Uterus (tissue), 4 donors: ENCODE measurements around the gene CPLANE2. TPM values are rescaled to one million over a fixed set of nuclear protein-coding genes. Genes with fewer than 3 reads are reported as not detected.

Source experiments
- DNase-seq, 2 donors: peaks; one replicate each; pipeline ENCODE4 v3.0.0-alpha.2; 2019 to 2020
- H3K27ac ChIP-seq, 2 donors: fragments of 200-600 bp; sonication (generic); 1 replicate in 1 of 2; 2 replicates in 1 of 2; pipeline ENCODE4 v1.5.1; 2016 to 2018
- H3K27me3 ChIP-seq, 2 donors: fragments of 200-600 bp; sonication (generic); one replicate each; pipeline ENCODE4 v1.5.1; 2018 to 2019; ENCODE audit warnings: control low read depth in 1 of 2
- H3K36me3 ChIP-seq, 2 donors: fragments of 200-600 bp; sonication (generic); one replicate each; pipeline ENCODE4 v1.5.1; 2019; ENCODE audit warnings: control low read depth in 1 of 2
- H3K4me1 ChIP-seq, 2 donors: fragments of 200-600 bp; sonication (generic); one replicate each; pipeline ENCODE4 v1.5.1; 2018 to 2019; ENCODE audit warnings: control low read depth in 1 of 2
- H3K4me3 ChIP-seq, 2 donors: fragments of 200-600 bp; sonication (generic); 1 replicate in 1 of 2; 2 replicates in 1 of 2; pipeline ENCODE4 v1.5.1; 2018 to 2019; ENCODE audit warnings: mild to moderate bottlenecking in 1 of 2
- H3K9me3 ChIP-seq, 2 donors: fragments of 200-600 bp; sonication (generic); one replicate each; pipeline ENCODE4 v1.5.1; 2019; ENCODE audit warnings: control low read depth in 1 of 2
- POLR2A ChIP-seq, 2 donors: fragments of 450-650 bp; IDR thresholded peaks; one replicate each; pipeline ENCODE4 v1.6.1; 2016; ENCODE audit warnings: antibody characterized with exemption in 2 of 2, mild to moderate bottlenecking in 1 of 2, moderate library complexity in 1 of 2
- intact Hi-C: fragments of 100-400 bp; cut with DNase I; formaldehyde crosslinking; loops from one replicate; pipeline ENCODE4 v1.15.1; 2023; ENCODE audit warnings: low total_unique reads
- total RNA-seq, 4 donors: library from RNA; depleted of rRNA in 3 of 4; stranded (reverse); fragments of >200 nt in 3 of 4; gene quantifications; one replicate each; pipeline versions ENCODE4 v1.1.0 to v1.2.4, GENCODE V29; 2014 to 2023
- TF ChIP-seq, protein P1 (sequence below), 4 experiments: fragments of 200-600 bp in 2 of 4; fragments of 450-650 bp in 2 of 4; sonication (generic) in 2 of 4; IDR thresholded peaks; one replicate each; pipeline ENCODE4 v1.5.1; 2016 to 2019; ENCODE audit warnings: antibody characterized with exemption in 4 of 4, mild to moderate bottlenecking in 2 of 4, moderate library complexity in 1 of 4
- donor health status: DM: yes; HTN: yes; CAD: no.

The CPLANE2 gene
- total RNA-seq, 4 donors from 2014 or later: 5.1 to 7.4 (median 5.5) TPM

GRCh38 chr1:16209132-16209846, 27.7 kb downstream of the CPLANE2 start:
- no peaks in the 10 kb centered on the region for H3K36me3 ChIP-seq
- H3K27me3 ChIP-seq: no peaks in the 10 kb centered on the region
- H3K4me1 ChIP-seq: peaks cover 0 to 7% of the 10 kb centered on the region in 2 donors
- no peaks in the 10 kb centered on the region for H3K9me3 ChIP-seq
- intact Hi-C loops: loop anchor here (10.0 kb wide), 1 partner anchor 156 kb away; the partner anchor contains the start of gene SZRD1
- DNase-seq: no peak
- TF ChIP-seq, protein P1, sequence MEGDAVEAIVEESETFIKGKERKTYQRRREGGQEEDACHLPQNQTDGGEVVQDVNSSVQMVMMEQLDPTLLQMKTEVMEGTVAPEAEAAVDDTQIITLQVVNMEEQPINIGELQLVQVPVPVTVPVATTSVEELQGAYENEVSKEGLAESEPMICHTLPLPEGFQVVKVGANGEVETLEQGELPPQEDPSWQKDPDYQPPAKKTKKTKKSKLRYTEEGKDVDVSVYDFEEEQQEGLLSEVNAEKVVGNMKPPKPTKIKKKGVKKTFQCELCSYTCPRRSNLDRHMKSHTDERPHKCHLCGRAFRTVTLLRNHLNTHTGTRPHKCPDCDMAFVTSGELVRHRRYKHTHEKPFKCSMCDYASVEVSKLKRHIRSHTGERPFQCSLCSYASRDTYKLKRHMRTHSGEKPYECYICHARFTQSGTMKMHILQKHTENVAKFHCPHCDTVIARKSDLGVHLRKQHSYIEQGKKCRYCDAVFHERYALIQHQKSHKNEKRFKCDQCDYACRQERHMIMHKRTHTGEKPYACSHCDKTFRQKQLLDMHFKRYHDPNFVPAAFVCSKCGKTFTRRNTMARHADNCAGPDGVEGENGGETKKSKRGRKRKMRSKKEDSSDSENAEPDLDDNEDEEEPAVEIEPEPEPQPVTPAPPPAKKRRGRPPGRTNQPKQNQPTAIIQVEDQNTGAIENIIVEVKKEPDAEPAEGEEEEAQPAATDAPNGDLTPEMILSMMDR (IDR thresholded peaks at IDR 0.05): no peak
- no peak for TF ChIP-seq POLR2A (IDR thresholded peaks at IDR 0.05)
- H3K4me3 ChIP-seq: no peak overlapping the region
- no peak overlapping the region for H3K27ac ChIP-seq

DNA sequence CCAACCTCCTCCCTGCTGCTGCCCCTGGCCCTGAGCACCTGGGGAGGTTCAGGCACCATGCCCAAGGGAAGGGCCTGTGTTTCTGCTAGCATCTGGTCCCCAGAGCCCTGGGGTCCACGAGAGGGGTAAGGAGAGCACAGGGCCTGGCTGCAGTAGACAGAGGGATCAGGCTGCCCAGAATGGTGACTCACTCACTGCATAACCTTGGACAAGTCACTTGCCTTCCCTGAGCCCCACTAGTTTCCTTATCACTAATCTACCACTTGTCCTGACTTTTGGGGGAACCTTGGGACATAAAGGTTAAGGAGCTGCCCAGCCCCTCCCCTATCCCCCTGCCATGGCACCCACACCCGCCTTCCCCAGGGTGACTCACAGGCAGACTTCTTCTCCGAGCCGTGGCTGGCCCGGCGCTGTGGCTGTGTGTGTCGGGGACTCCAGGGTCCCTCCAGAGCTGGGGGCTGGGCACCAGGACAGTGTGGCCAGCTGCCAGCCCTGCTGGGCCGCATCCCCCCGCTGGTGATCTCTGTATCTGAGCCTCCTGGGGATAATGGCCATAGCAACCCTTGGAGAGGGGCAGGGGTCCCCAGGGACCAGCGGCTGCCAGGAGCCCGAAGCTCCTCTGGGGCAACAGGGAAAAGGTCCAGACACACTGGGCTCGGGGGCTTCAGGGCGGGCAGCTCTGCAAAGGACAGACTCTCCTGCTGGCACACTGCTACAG, 28.6 kb downstream of the CPLANE2 start:
- intact Hi-C loops: loop anchor here (10.0 kb wide), 1 partner anchor 156 kb away; the partner anchor contains the start of gene SZRD1
- H3K27ac ChIP-seq: peak overlapping the region in 1 of 2 donors; percentile 97
- H3K36me3 ChIP-seq: no peaks in the 10 kb centered on the region
- H3K4me1 ChIP-seq: peaks cover 0 to 7% of the 10 kb centered on the region in 2 donors
- no peak overlapping the region for H3K4me3 ChIP-seq
- H3K27me3 ChIP-seq: no peaks in the 10 kb centered on the region
- no peak for TF ChIP-seq POLR2A (IDR thresholded peaks at IDR 0.05)
- TF ChIP-seq, protein P1 (IDR thresholded peaks at IDR 0.05): no peak
- H3K9me3 ChIP-seq: no peaks in the 10 kb centered on the region
- DNase-seq: no peak

- no peak for TF ChIP-seq POLR2A (IDR thresholded peaks at IDR 0.05)
- TF ChIP-seq, protein P1 (IDR thresholded peaks at IDR 0.05): no peak
- H3K36me3 ChIP-seq: no peaks in the 10 kb centered on the region
- peak; percentile 50 to 53 for DNase-seq
- peaks cover 0 to 7% of the 10 kb centered on the region in 2 donors for H3K4me1 ChIP-seq
- H3K27ac ChIP-seq: peak overlapping the region; percentile 84 to 97
- peak overlapping the region; percentile 37 to 58 for H3K4me3 ChIP-seq
- no peaks in the 10 kb centered on the region for H3K27me3 ChIP-seq
- H3K9me3 ChIP-seq: no peaks in the 10 kb centered on the region
- intact Hi-C loops: loop anchor here (10.0 kb wide), 1 partner anchor 157 kb away; the partner anchor contains the start of gene SZRD1
These were observed 29.4 kb downstream of the CPLANE2 start for GRCh38 chr1:16207318-16208269.

DNA sequence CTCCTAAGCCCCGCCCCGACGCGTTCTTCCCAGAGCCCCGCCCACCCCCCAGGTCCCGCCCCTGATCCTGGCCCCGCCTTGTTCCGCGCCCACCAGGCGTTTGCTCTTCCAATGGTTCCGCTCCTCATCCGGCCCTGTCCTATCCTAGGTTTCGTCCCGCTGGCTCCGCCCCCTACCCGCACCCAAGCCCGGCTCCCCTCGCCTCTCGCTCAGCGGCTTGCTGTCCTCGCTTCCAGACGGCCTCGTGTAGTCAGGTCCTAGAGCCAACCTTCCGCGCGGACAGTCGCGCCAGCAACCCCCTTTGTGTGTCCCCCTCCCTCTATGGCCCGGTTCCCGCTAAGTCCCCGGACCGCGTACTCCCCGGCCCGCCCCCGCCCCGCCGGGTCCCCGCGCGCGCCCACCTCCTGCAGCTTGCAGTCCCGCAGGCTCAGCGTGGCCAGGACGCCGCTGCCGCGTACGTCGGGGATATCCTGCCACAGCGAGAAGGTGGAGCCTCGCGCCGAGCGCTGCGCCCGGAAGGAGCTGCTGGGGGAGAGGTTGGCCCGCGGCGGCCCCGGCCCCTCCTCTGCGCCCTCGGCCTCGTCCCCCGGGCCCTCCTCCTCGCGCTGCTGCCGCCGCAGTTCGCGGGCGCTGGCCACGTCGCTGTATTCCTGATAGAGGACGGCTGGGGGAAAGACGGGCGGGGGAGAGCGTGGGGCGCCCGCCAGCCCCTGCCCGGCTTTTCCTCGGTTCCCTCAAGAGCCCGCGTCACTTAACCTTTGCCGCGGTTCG, 30.3 kb downstream of the CPLANE2 start:
- intact Hi-C loops: loop anchor here (10.0 kb wide), 1 partner anchor 158 kb away; the partner anchor contains the start of gene SZRD1

More for the DNA sequence above, 30.3 kb downstream of the CPLANE2 start:
- H3K27ac ChIP-seq: peak overlapping the region; percentile 90 to 97
- no peaks in the 10 kb centered on the region for H3K36me3 ChIP-seq
- H3K27me3 ChIP-seq: no peaks in the 10 kb centered on the region
- no peaks in the 10 kb centered on the region for H3K9me3 ChIP-seq
- peaks cover 0 to 7% of the 10 kb centered on the region in 2 donors for H3K4me1 ChIP-seq
- peak; percentile 83 to 85 for TF ChIP-seq POLR2A (IDR thresholded peaks at IDR 0.05)
- TF ChIP-seq, protein P1 (IDR thresholded peaks at IDR 0.05): peak in 1 of 4 experiments; percentile 3
- peak; percentile 98 to 99 for DNase-seq
- H3K4me3 ChIP-seq: peak overlapping the region; percentile 53 to 58
